Mesodermal cell (in vitro differentiated cells): ENCODE results near the gene CCDC159.
"Not testable (repeated sequence)": the region's sequence is repeated elsewhere in the genome, so short reads cannot be mapped to it uniquely, and the experiment has no call there.

ENCODE experiments used
- H3K27ac ChIP-seq: 2 replicates; pipeline ENCODE4 v1.7.0; 2013; ENCODE audit warnings: mild to moderate bottlenecking, low read depth, low read length, moderate library complexity; ENCODE audit not compliant: severe bottlenecking
- H3K36me3 ChIP-seq: 2 replicates; pipeline ENCODE4 v1.7.1; 2013; ENCODE audit warnings: mild to moderate bottlenecking, low read length, moderate library complexity; ENCODE audit not compliant: control insufficient read depth, insufficient read depth
- H3K4me1 ChIP-seq: one replicate; pipeline ENCODE4 v1.7.1; 2013; ENCODE audit warnings: mild to moderate bottlenecking, low read length; ENCODE audit not compliant: insufficient read depth, control insufficient read depth, poor library complexity, severe bottlenecking
- H3K4me3 ChIP-seq: 2 replicates; pipeline ENCODE4 v1.7.0; 2013; ENCODE audit warnings: low read length, control low read depth, mild to moderate bottlenecking; ENCODE audit not compliant: insufficient read depth, poor library complexity, severe bottlenecking; ENCODE audit errors: extremely low read depth
- H3K9me3 ChIP-seq: 2 replicates; pipeline ENCODE4 v1.7.1; 2013; ENCODE audit warnings: mild to moderate bottlenecking, low read length, moderate library complexity; ENCODE audit not compliant: control insufficient read depth
- WGBS, 2 experiments: methylation state at CpG; one replicate each; pipeline ENCODE4 v1.1.5; 2013; ENCODE audit warnings: missing lambda C conversion rate in 2 of 2; ENCODE audit not compliant: insufficient coverage in 2 of 2; 5-methylcytosine and 5-hydroxymethylcytosine counted together

CCDC159 gene

GRCh38 chr19:11338569-11339253 is 7.6 kb upstream of the CCDC159 start:
- Histone ChIP-seq H3K27ac (no peak overlapping the region), H3K4me3 (peak overlapping the region; percentile 64), H3K36me3 (peaks cover 32% of the 10 kb centered on the region), H3K4me1 (peaks cover 4% of the 10 kb centered on the region), H3K9me3 (no peaks in the 10 kb centered on the region)
- 26 to 56% methylated on average over 8 to 16 of the region's 21 CpGs for WGBS, 2 experiments

DNA sequence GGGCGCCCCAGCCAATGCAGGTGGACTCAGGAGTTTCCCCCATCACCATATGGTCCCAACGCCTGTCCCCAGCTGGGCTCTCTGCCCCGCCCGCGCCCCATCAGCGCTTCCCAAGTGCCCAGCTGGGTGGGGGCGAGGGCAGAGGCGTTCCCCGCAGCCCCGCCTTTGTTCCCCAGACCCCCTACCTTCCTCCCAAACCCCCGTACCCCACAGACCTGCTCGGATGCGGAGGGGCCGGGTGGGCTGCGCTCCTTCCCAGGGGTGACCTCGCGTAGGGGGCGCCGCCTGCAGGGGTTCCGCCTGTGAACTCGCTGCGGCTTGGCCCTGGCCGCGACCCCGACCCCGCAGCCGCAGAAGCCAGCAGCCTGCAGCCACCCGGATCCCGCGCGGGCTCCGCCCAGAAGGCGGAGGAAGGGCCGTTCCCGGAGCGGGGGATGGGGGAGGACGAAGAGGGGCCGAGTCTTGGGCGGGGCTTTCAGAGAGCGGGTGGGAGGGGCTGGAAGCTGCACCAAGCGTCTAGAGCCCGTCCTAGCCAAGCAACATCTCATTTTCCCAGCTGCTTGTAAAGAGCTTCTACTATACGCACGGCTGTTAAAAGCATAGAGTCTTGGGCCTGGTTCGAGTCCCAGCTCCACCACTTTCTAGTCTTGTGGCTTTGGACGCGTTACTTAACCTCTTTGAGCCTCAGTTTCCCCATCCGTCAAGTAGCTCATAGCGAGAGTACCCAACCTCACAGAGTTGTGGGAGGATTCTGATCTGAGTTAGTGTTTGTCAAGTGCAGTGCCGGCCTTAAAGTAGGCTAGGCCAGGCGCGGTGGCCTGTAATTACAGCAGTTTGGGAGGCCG is 6.8 kb upstream of the CCDC159 start, which contains the start of gene RAB3D:
TSS of gene RAB3D (minus strand) at position 404 of the 845 bp plus-strand sequence. CDS start 2,258 bp downstream, outside the sequence.
- WGBS, 2 experiments, result 13 to 14% methylated on average over 17 to 43 of the region's 53 CpGs

DNA sequence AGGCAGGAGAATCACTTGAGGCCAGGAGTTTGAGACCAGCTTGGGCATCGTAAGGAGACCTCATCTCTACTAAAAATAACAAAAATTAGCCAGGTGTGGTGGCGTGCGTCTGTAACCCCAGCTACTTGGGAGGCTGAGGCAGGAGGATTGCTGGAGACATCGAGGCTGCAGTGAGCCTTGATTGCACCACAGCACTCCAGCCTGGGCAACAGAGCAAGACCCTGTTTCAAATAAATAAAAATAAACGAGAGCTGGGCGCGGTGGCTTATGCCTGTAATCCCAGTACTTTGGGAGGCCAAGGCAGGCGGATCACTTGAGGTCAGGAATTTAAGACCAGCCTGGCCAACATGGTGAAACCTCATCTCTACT is 6.2 kb upstream of the CCDC159 start:
- peaks cover 21% of the 10 kb centered on the region for H3K36me3 ChIP-seq
- not testable (repeated sequence) for H3K27ac ChIP-seq, H3K9me3 ChIP-seq, H3K4me3 ChIP-seq, H3K4me1 ChIP-seq
- 79 to 94% methylated on average over 4 to 6 of the region's 8 CpGs for WGBS, 2 experiments

More for the DNA sequence above, 6.8 kb upstream of the CCDC159 start, which contains the start of gene RAB3D:
- H3K4me3 ChIP-seq, result peak within 1 kb of the TSS; percentile 64
- H3K9me3 ChIP-seq, result no peaks in the 10 kb centered on the region
- H3K27ac ChIP-seq, result no peak within 1 kb of the TSS
- H3K36me3 ChIP-seq, result peaks cover 25% of the 10 kb centered on the region
- H3K4me1 ChIP-seq, result peaks cover 4% of the 10 kb centered on the region

- H3K4me3 ChIP-seq, result no peak overlapping the region
- H3K4me1 ChIP-seq, result peaks cover 4% of the 10 kb centered on the region
- H3K27ac ChIP-seq, result no peak overlapping the region
- WGBS, 2 experiments, result 80% methylated on average over 1 of the region's 3 CpGs; no CpG with 5 or more reads in 1 of the 2 experiments
- H3K9me3 ChIP-seq, result no peaks in the 10 kb centered on the region
- peaks cover 4% of the 10 kb centered on the region for H3K36me3 ChIP-seq
Measured at GRCh38 chr19:11342429-11342828, 3.9 kb upstream of the CCDC159 start.

DNA sequence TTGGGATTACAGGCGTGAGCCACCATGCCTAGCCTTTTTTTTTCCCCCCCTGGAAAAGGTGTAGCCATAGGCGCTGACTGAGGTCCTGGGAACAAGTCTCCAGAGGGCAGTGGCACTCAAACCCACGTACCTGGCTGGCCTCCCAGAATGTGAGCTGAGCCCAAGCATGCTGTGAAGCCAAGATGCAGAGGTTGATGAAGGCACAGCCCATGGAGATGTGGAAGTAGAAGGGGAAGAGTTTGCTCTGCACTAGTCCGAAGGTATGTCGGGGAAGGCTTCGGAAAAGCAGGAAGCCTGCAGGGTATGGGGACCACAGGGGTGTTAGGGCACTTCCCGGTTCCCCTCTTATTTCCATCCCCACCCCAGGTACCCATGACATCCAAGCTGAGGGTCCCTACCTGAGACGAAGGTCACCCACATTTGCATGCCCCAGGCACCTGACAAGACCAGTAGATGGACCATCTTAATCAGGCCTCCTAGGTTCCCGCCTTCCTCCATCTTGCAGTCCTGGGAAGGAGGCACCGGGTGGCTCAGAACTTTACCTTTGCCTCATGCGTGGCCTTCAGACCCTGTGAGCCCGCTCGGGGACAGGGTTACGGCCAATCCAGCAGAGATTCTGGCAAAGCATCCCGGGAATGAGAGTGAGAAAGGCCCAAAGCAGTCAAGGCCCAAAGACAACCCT is 1.1 kb upstream of the CCDC159 start:
- Histone ChIP-seq H3K4me1 (no peaks in the 10 kb centered on the region), H3K36me3 (peaks cover 4% of the 10 kb centered on the region), H3K27ac (no peak overlapping the region), H3K4me3 (peak overlapping the region; percentile 70), H3K9me3 (no peaks in the 10 kb centered on the region)
- WGBS, 2 experiments, result 81% methylated on average over 9 of the region's 15 CpGs

DNA sequence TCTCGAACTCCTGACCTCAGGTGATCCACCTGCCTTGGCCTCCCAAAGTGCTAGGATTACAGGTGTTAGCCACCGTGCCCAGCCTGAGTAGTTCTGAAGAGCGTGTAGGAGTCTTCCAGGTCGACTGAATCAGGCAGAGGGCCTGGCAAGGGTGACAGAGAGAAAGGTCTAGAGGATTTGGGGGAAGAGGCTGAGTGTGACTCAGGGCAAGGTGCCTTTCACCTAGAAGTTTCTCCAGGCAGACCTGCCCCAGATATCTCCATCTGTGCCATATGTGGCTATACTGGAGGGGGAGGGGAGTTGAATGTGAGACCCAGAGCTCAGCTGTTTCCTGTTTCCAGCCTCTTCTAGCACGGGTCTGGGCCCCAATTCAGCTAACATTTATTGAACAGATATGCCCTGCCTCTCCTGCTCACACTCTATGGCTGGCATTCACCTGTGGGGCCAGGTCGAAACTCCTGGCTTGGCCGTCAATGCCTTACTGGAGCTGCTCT is 1.3 kb downstream of the CCDC159 start:
- Histone ChIP-seq H3K36me3 (no peaks in the 10 kb centered on the region), H3K4me1 (no peaks in the 10 kb centered on the region), H3K27ac (no peak overlapping the region), H3K9me3 (no peaks in the 10 kb centered on the region), H3K4me3 (no peak overlapping the region)
- 80 to 89% methylated on average over 6 to 7 of the region's 7 CpGs for WGBS, 2 experiments

DNA sequence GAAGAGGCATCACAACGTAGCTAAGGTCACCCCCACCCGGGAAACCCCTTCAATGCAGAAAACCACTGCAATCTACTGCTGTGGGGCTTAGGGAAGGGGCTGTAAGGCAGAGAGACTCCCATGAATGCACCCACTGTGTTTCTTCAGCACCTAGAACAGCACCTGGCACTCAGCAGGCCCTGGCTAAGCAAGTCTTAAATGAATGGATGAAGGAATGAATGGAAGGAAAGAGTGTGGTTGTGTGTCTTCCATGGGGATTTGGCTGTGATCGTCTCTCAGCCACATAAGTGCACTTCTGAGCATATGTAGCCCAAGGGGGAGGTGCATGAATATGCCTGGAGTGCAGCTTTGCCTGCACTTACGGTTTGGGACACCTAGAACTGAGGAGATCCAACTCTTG is 2.9 kb downstream of the CCDC159 start:
- Histone ChIP-seq H3K36me3 (no peaks in the 10 kb centered on the region), H3K27ac (no peak overlapping the region), H3K4me3 (no peak overlapping the region), H3K4me1 (no peaks in the 10 kb centered on the region), H3K9me3 (no peaks in the 10 kb centered on the region)
- 86 to 89% methylated on average over 4 of the region's 4 CpGs for WGBS, 2 experiments

- H3K27ac ChIP-seq, H3K4me1 ChIP-seq, H3K4me3 ChIP-seq, H3K9me3 ChIP-seq, H3K36me3 ChIP-seq: not testable (repeated sequence)
- WGBS, 2 experiments, result 97 to 98% methylated on average over 4 of the region's 4 CpGs
Measured at GRCh38 chr19:11354102-11354501, 7.8 kb downstream of the CCDC159 start.

- no peak within 1 kb of the TSS for H3K27ac ChIP-seq
- no peaks in the 10 kb centered on the region for H3K4me1 ChIP-seq
- H3K36me3 ChIP-seq, result no peaks in the 10 kb centered on the region
- H3K4me3 ChIP-seq, result peak within 1 kb of the TSS; percentile 47
- H3K9me3 ChIP-seq, result no peaks in the 10 kb centered on the region
- WGBS, 2 experiments, result 8 to 22% methylated on average over 21 to 26 of the region's 62 CpGs
Measured at GRCh38 chr19:11355160-11356073, 9.1 kb downstream of the CCDC159 start, which contains the start of gene PLPPR2. TSS of gene PLPPR2 (plus strand) at chr19:11355432. CDS start at chr19:11357674, 2,242 bp downstream.

DNA sequence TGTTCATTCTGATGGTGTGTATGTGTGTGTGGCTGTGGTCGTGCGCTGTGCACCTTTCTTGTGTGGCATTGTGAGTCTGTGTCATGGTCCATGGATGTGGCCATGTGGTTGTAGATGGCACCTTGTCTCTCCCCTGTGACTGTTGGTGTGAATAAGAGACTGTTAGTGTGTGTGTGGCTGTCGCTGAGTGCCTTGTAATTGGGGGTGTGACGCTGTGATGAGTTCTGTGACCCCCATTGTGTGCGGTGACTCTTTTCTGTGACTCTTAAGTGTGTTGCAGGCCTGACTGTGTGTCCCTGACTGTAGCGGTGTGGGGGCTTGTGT is 9.7 kb downstream of the CCDC159 start:
- WGBS, 2 experiments, result 81 to 87% methylated on average over 5 to 6 of the region's 6 CpGs
- H3K4me3 ChIP-seq, result peak overlapping the region; percentile 47
- no peak overlapping the region for H3K27ac ChIP-seq
- no peaks in the 10 kb centered on the region for H3K36me3 ChIP-seq
- no peaks in the 10 kb centered on the region for H3K9me3 ChIP-seq
- no peaks in the 10 kb centered on the region for H3K4me1 ChIP-seq
